Transverse colon (tissue), 4 donors: ENCODE measurements around the gene SDK1. TPM values are rescaled to one million over a fixed set of nuclear protein-coding genes. Genes with fewer than 3 reads are reported as not detected.

Experiments used
- DNase-seq: peaks from one replicate; pipeline ENCODE4 v3.0.0-alpha.2; 2019
- H3K27ac ChIP-seq, 4 donors: fragments of 200-600 bp; sonication (generic); 2 replicates each; pipeline ENCODE4 v1.5.1; 2016 to 2018; ENCODE audit warnings: inconsistent platforms in 4 of 4
- H3K27me3 ChIP-seq: fragments of 200-600 bp; sonication (generic); 2 replicates; pipeline ENCODE4 v1.5.1; 2017; ENCODE audit warnings: inconsistent platforms
- H3K36me3 ChIP-seq, 4 donors: fragments of 200-600 bp; sonication (generic); 2 replicates each; pipeline ENCODE4 v1.5.1; 2017 to 2019; ENCODE audit warnings: inconsistent platforms in 4 of 4
- H3K4me1 ChIP-seq, 4 donors: fragments of 200-600 bp; sonication (generic); 2 replicates each; pipeline ENCODE4 v1.5.1; 2017 to 2020; ENCODE audit warnings: inconsistent platforms in 4 of 4
- H3K4me3 ChIP-seq, 4 donors: fragments of 200-600 bp; sonication (generic); 1 replicate in 1 of 4; 2 replicates in 3 of 4; pipeline versions ENCODE4 v1.5.1 to v1.6.1; 2017 to 2019; ENCODE audit warnings: inconsistent platforms in 4 of 4
- H3K9me3 ChIP-seq, 2 donors: fragments of 200-600 bp; sonication (generic); 2 replicates each; pipeline ENCODE4 v1.5.1; 2017 to 2019; ENCODE audit warnings: inconsistent platforms in 2 of 2
- EP300 ChIP-seq: sonication (generic); formaldehyde crosslinking; IDR thresholded peaks from one replicate; pipeline ENCODE4 v1.6.1; 2017; ENCODE audit warnings: antibody characterized with exemption, low read depth
- POLR2A ChIP-seq: fragments of 450-650 bp; IDR thresholded peaks from one replicate; pipeline ENCODE4 v1.6.1; 2016; ENCODE audit warnings: antibody characterized with exemption, mild to moderate bottlenecking, moderate library complexity
- POLR2AphosphoS5 ChIP-seq, 3 donors: sonication (generic); formaldehyde crosslinking; IDR thresholded peaks; one replicate each; pipeline ENCODE4 v1.6.1; 2016; ENCODE audit warnings: antibody characterized with exemption in 3 of 3
- WGBS, 2 donors: methylation state at CpG; one replicate each; pipeline ENCODE4 v1.1.5; 2018; ENCODE audit warnings: low coverage in 1 of 2; 5-methylcytosine and 5-hydroxymethylcytosine counted together
- in situ Hi-C, 4 donors: fragments of 200-750 bp; cut with MboI; loops; one replicate each; pipeline versions ENCODE4 v1.15.0 to v1.15.1; 2017; ENCODE audit warnings: low sequenced_read_pairs in 3 of 4, low pct_ligation_motif_present in 1 of 4, low pct_unique_long_range_greater_than_20kb in 1 of 4
- intact Hi-C: fragments of 100-400 bp; cut with DNase I; formaldehyde crosslinking; loops from one replicate; pipeline ENCODE4 v1.15.1; 2023; ENCODE audit warnings: low total_unique reads
- total RNA-seq, 4 donors: library from RNA; depleted of rRNA; stranded (reverse); fragments of >200 nt; gene quantifications; one replicate each; pipeline ENCODE4 v1.1.0, GENCODE V29; 2016
- TF ChIP-seq, protein P1 (sequence below), 5 experiments: fragments of 200-600 bp in 3 of 5; fragments of 450-650 bp in 2 of 5; sonication (generic) in 3 of 5; IDR thresholded peaks; 1 replicate in 2 of 5; 2 replicates in 3 of 5; pipeline ENCODE4 v1.5.1; 2016 to 2017; ENCODE audit warnings: antibody characterized with exemption in 5 of 5, inconsistent platforms in 3 of 5, mild to moderate bottlenecking in 2 of 5, moderate library complexity in 1 of 5

SDK1 gene
- total RNA-seq, 4 donors from 2014 or later, result 4.0 to 8.6 (median 5.4) TPM

DNA sequence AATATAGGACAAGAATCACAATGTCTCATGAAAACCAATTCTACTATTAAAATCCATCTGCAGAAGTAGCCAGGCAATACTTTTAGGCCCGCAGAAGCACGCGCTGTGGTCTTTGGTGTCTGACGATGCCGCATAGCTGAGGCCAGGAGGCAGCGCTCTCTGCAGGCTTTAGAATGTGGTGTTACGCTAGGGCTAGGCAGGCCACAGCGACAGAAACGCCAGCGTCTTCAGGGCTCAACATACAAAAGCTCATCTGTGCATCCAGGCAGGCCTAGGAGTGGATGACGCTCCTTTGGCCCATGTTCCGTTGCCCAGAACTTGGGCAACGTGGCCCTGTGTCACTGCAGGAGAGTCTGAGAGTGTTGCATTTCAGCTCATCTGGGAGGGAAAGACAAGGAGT, 779.9 kb downstream of the SDK1 start:
- TF ChIP-seq POLR2AphosphoS5 (IDR thresholded peaks at IDR 0.05) (no peak), POLR2A (no peak), EP300 (no peak)
- TF ChIP-seq, protein P1, sequence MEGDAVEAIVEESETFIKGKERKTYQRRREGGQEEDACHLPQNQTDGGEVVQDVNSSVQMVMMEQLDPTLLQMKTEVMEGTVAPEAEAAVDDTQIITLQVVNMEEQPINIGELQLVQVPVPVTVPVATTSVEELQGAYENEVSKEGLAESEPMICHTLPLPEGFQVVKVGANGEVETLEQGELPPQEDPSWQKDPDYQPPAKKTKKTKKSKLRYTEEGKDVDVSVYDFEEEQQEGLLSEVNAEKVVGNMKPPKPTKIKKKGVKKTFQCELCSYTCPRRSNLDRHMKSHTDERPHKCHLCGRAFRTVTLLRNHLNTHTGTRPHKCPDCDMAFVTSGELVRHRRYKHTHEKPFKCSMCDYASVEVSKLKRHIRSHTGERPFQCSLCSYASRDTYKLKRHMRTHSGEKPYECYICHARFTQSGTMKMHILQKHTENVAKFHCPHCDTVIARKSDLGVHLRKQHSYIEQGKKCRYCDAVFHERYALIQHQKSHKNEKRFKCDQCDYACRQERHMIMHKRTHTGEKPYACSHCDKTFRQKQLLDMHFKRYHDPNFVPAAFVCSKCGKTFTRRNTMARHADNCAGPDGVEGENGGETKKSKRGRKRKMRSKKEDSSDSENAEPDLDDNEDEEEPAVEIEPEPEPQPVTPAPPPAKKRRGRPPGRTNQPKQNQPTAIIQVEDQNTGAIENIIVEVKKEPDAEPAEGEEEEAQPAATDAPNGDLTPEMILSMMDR (IDR thresholded peaks at IDR 0.05), result no peak
- Histone ChIP-seq H3K27me3 (no peaks in the 10 kb centered on the region), H3K27ac (no peak overlapping the region), H3K36me3 (no peaks in the 10 kb centered on the region), H3K4me1 (no peaks in the 10 kb centered on the region), H3K9me3 (no peaks in the 10 kb centered on the region), H3K4me3 (no peak overlapping the region)
- WGBS, 2 donors, result 93 to 94% methylated on average over 5 to 13 of the region's 13 CpGs
- in situ Hi-C loops (no loop called here), intact Hi-C loops (no loop called here)
- DNase-seq, result no peak

DNA sequence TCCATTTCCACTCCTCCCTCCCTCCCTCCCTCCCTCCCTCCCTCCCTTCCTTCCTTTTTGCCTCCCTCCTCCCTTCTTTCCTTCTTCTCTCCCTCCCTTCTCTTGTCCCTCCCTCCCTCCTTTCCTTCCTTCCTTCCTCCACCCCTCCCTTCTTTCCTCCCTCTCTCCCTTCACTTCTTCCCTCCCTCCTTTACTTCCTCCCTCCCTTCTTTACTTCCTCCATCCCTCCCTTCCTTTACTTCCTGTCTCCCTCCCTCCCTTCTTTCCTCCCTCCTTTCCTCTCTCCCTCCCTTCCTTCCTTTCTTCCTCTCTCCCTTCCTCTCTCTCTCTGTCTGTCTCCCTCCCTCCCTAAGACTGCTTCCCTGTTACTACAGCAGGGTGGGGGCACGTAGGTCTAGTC, 782.5 kb downstream of the SDK1 start:
- intact Hi-C loops (no loop called here), in situ Hi-C loops (no loop called here)
- H3K4me3 ChIP-seq, result no peak overlapping the region
- no peak overlapping the region for H3K27ac ChIP-seq
- TF ChIP-seq EP300, result no peak
- no peak for TF ChIP-seq POLR2AphosphoS5 (IDR thresholded peaks at IDR 0.05)
- TF ChIP-seq, protein P1 (IDR thresholded peaks at IDR 0.05), result no peak
- TF ChIP-seq POLR2A, result no peak
- 93% methylated on average over 1 of the region's 1 CpG; no CpG with 5 or more reads in 1 of the 2 donors for WGBS, 2 donors
- no peaks in the 10 kb centered on the region for H3K36me3 ChIP-seq
- H3K9me3 ChIP-seq, result no peaks in the 10 kb centered on the region
- H3K27me3 ChIP-seq, result no peaks in the 10 kb centered on the region
- no peaks in the 10 kb centered on the region for H3K4me1 ChIP-seq
- no peak for DNase-seq

DNA sequence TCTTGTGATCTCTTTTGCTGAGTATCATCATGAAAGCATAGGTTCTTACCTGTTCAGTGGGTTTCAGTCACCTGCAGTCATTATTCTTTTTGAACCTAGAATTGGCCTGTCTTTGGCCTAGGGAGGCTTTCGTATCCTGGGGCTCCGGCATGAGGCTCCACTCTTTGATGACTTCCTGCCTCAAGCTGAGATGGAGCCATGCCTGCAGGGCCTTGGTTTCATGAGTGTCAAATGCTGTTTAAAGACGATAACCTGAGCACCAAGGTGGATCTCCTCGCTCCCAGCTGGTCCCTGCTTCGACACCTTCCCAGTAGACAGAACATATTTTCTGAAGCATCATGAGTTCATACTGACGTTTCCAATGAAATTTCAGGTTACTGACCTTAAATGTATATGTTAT, 783.2 kb downstream of the SDK1 start:
- in situ Hi-C loops, result no loop called here
- no peak for DNase-seq

DNA sequence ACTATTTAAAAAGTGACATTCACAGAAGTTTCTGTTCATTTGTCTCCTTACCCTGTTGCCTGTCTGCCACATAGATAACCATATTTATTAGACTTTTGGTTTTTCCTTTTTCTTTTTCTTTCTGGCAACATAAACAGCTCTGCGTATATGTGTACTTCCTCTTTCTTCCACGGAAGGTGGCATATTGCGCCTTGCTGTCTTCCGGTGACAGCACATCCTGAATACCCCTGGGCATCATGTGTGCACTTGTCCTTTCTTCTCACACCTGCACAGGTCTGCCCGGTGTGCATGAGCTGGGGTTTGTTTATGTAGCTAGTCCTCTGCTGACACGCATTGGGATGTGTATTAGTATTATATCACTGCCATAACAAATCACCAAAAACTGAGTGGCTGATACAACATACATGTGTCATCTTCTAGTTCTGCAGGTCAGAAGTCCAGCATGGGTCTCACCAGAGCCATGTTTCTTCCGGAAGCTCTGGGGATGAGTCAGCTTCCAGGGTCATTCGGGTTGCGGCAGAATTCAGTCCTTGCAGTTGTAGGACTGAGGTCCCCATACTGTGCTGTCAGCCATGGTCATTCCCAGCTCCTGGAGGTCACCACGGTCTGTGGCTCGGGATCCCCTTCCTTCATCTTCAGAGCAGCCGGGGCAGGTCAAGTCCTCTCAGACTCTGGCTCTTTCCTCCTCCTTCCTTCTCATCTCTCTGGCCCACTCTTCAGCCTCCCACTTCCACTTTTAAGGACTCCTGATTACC, 785.1 kb downstream of the SDK1 start:
- in situ Hi-C loops, result no loop called here
- no peak for DNase-seq
- H3K27me3 ChIP-seq, result no peaks in the 10 kb centered on the region
- H3K27ac ChIP-seq, result no peak overlapping the region
- intact Hi-C loops, result no loop called here
- TF ChIP-seq, protein P1 (IDR thresholded peaks at IDR 0.05), result no peak
- TF ChIP-seq POLR2AphosphoS5 (IDR thresholded peaks at IDR 0.05), result no peak
- no peak for TF ChIP-seq POLR2A
- no peak for TF ChIP-seq EP300
- no peaks in the 10 kb centered on the region for H3K36me3 ChIP-seq
- no peaks in the 10 kb centered on the region for H3K4me1 ChIP-seq
- H3K4me3 ChIP-seq, result no peak overlapping the region
- 79 to 84% methylated on average over 4 to 12 of the region's 12 CpGs for WGBS, 2 donors
- no peaks in the 10 kb centered on the region for H3K9me3 ChIP-seq

More for the DNA sequence above, 783.2 kb downstream of the SDK1 start:
- no peaks in the 10 kb centered on the region for H3K9me3 ChIP-seq
- H3K4me1 ChIP-seq, result no peaks in the 10 kb centered on the region
- no peak for TF ChIP-seq POLR2AphosphoS5 (IDR thresholded peaks at IDR 0.05)
- TF ChIP-seq EP300, result no peak
- no peak for TF ChIP-seq POLR2A
- TF ChIP-seq, protein P1 (IDR thresholded peaks at IDR 0.05), result no peak
- H3K27me3 ChIP-seq, result no peaks in the 10 kb centered on the region
- intact Hi-C loops, result no loop called here
- H3K36me3 ChIP-seq, result no peaks in the 10 kb centered on the region
- 94 to 95% methylated on average over 5 to 6 of the region's 6 CpGs for WGBS, 2 donors
- H3K27ac ChIP-seq, result no peak overlapping the region
- no peak overlapping the region for H3K4me3 ChIP-seq
